GM19035 (cell line): ENCODE measurements around the gene TMEM154.

Source experiments
- ATAC-seq: cut with Tn5 transposase; IDR thresholded peaks from one replicate; pipeline ENCODE4 v1.9.1; 2021; ENCODE audit not compliant: unreplicated experiment

Gene TMEM154

GRCh38 chr4:152696764-152697261 lies 17.0 kb upstream of the TMEM154 start:
- peak; percentile 99 for ATAC-seq

GRCh38 chr4:152693871-152694270 lies 14.1 kb upstream of the TMEM154 start:
- ATAC-seq, result no peak

- no peak for ATAC-seq
Observed at GRCh38 chr4:152691761-152692160, 12.0 kb upstream of the TMEM154 start.

GRCh38 chr4:152690706-152691651 lies 11.2 kb upstream of the TMEM154 start:
- no peak for ATAC-seq

- no peak for ATAC-seq
Observed at GRCh38 chr4:152689615-152690501, 10.1 kb upstream of the TMEM154 start.

- no peak for ATAC-seq
Observed at GRCh38 chr4:152687974-152688599, 8.3 kb upstream of the TMEM154 start.

- ATAC-seq, result no peak
Observed at GRCh38 chr4:152686452-152687013, 6.7 kb upstream of the TMEM154 start.

GRCh38 chr4:152684587-152684986 lies 4.8 kb upstream of the TMEM154 start:
- ATAC-seq, result no peak

GRCh38 chr4:152684007-152684406 lies 4.2 kb upstream of the TMEM154 start:
- ATAC-seq, result peak; percentile 39

- no peak for ATAC-seq
Observed at GRCh38 chr4:152682143-152682941, 2.5 kb upstream of the TMEM154 start.

GRCh38 chr4:152680988-152681603 lies 1.3 kb upstream of the TMEM154 start:
- ATAC-seq, result no peak

- ATAC-seq, result no peak
Observed at GRCh38 chr4:152678841-152679240, 956 bp downstream of the TMEM154 start.

- no peak for ATAC-seq
Observed at GRCh38 chr4:152677117-152677516, 2.7 kb downstream of the TMEM154 start.

GRCh38 chr4:152676052-152676854 lies 3.5 kb downstream of the TMEM154 start:
- peak; percentile 39 for ATAC-seq

- no peak for ATAC-seq
Observed at GRCh38 chr4:152674359-152674758, 5.4 kb downstream of the TMEM154 start.

GRCh38 chr4:152673489-152673888 lies 6.3 kb downstream of the TMEM154 start:
- no peak for ATAC-seq

GRCh38 chr4:152672206-152673092 lies 7.3 kb downstream of the TMEM154 start:
- no peak for ATAC-seq
